Tibial artery (tissue), 4 donors: Measurements from ENCODE around the gene WDR74.
A peak's percentile ranks its signal among the peaks of the same experiment; 100 is the strongest.

Experiments used
- DNase-seq, 2 donors: peaks; one replicate each; pipeline ENCODE4 v3.0.0-alpha.2; 2019
- H3K27ac ChIP-seq, 2 donors: fragments of 200-600 bp; sonication (generic) in 1 of 2; 1 replicate in 1 of 2; 2 replicates in 1 of 2; pipeline ENCODE4 v1.5.1; 2018 to 2019; ENCODE audit warnings: mild to moderate bottlenecking in 1 of 2
- H3K27me3 ChIP-seq, 2 donors: fragments of 200-600 bp; sonication (generic) in 1 of 2; one replicate each; pipeline versions ENCODE4 v1.5.1 to v1.6.0; 2016 to 2019
- H3K36me3 ChIP-seq, 3 donors: fragments of 200-600 bp; sonication (generic) in 2 of 3; one replicate each; pipeline ENCODE4 v1.5.1; 2016 to 2019; ENCODE audit warnings: mild to moderate bottlenecking in 2 of 3
- H3K4me1 ChIP-seq, 4 donors: fragments of 200-600 bp; sonication (generic) in 2 of 4; 1 replicate in 3 of 4; 2 replicates in 1 of 4; pipeline ENCODE4 v1.5.1; 2016 to 2019
- H3K4me3 ChIP-seq, 2 donors: fragments of 200-600 bp; sonication (generic) in 1 of 2; 1 replicate in 1 of 2; 2 replicates in 1 of 2; pipeline ENCODE4 v1.5.1; 2018 to 2019; ENCODE audit warnings: mild to moderate bottlenecking in 2 of 2
- H3K9me3 ChIP-seq, 3 donors: fragments of 200-600 bp; sonication (generic) in 1 of 3; one replicate each; pipeline ENCODE4 v1.5.1; 2016 to 2019
- intact Hi-C: fragments of 100-400 bp; cut with DNase I; formaldehyde crosslinking; loops from one replicate; pipeline ENCODE4 v1.15.0; 2023; ENCODE audit warnings: low total_unique reads
- TF ChIP-seq, protein P1 (sequence below), 2 experiments: fragments of 200-600 bp in 1 of 2; fragments of 450-650 bp in 1 of 2; IDR thresholded peaks; one replicate each; pipeline ENCODE4 v1.5.1; 2017 to 2019; ENCODE audit warnings: antibody characterized with exemption in 2 of 2, mild to moderate bottlenecking in 1 of 2, moderate library complexity in 1 of 2

Gene WDR74

DNA sequence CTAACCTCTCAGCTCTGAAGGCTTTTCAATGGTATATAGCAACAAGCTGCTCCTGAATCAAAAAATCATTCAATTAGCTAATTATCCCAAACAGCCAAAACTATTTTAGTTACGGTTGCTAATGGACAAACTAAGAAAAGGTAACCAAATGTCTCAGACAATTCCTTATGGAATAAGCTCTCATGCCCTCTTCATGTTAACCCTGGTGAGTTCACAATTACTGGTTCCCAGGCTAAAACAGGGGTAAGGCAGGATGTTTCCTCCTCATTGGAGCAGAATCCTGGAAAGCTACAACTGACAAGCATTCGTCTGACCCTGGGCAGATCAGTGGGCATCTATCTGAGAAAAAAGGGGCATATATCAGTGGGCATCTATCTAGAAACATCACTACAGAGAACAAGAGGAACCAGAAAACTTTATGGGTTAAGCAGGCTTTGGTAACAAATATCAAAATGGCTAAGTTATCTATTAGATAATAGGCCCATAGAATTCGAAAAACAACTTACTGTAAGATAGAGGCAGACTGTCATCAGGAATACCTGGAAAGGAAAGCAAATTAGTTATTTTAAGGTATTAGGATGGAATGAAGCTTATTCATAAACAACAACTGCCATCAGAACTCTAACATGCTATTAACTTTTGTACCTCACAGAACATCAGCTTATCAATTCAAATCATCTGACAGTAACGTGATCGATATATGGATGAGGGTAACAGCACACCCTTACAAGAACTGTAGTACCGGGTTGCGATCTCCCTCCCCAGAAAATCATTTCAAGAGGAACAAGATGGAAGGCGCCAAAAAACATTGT lies 14.8 kb upstream of the WDR74 start:
- Histone ChIP-seq H3K27ac (peak overlapping the region in 1 of 2 donors; percentile 80), H3K9me3 (no peaks in the 10 kb centered on the region)
- intact Hi-C loops: loop anchor here (2.0 kb wide), 1 partner anchor 67 kb away; the partner anchor contains the start of gene TMEM179B

DNA sequence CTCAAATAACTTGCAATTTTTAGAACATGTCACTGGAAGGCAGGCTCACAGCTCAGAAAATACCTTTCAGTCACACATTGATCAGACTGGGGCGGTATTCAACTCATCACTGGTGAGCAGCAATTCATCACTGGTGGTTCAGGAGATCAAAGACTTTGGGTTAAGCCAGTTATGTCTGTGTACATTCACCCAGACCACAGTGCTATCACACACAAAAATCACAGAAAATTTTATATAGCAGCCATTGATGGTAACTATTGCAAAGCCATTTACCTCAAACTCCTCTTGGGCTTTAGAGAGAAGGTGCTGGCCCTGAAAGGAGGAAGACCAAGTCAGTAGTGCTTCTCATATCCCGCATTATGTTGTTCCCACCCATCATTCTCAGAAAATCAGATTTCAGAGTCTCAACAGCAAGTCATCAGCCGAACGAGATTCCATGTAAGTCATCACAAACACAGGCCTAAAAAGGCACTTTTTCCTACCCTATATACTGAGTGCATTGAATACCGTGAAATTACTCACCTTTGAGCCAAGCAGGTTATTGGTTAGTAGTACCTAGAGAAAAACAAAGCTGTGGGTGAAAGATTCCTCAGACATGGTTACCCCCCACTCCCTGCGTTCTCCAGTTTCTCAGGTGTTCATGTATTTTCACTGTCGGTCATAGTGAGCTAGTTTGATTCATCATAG lies 14.0 kb upstream of the WDR74 start:
- intact Hi-C loops: no loop called here
- Histone ChIP-seq H3K27me3 (no peaks in the 10 kb centered on the region), H3K4me1 (peaks cover 0 to 24% (median 22%) of the 10 kb centered on the region in 4 donors), H3K9me3 (no peaks in the 10 kb centered on the region), H3K27ac (no peak overlapping the region), H3K4me3 (peak overlapping the region in 1 of 2 donors; percentile 75), H3K36me3 (peaks cover 32 to 34% (median 33%) of the 10 kb centered on the region in 3 donors)
- no peak for DNase-seq
- TF ChIP-seq, protein P1, sequence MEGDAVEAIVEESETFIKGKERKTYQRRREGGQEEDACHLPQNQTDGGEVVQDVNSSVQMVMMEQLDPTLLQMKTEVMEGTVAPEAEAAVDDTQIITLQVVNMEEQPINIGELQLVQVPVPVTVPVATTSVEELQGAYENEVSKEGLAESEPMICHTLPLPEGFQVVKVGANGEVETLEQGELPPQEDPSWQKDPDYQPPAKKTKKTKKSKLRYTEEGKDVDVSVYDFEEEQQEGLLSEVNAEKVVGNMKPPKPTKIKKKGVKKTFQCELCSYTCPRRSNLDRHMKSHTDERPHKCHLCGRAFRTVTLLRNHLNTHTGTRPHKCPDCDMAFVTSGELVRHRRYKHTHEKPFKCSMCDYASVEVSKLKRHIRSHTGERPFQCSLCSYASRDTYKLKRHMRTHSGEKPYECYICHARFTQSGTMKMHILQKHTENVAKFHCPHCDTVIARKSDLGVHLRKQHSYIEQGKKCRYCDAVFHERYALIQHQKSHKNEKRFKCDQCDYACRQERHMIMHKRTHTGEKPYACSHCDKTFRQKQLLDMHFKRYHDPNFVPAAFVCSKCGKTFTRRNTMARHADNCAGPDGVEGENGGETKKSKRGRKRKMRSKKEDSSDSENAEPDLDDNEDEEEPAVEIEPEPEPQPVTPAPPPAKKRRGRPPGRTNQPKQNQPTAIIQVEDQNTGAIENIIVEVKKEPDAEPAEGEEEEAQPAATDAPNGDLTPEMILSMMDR (IDR thresholded peaks at IDR 0.05): no peak

More for the DNA sequence above, 14.8 kb upstream of the WDR74 start:
- TF ChIP-seq, protein P1 (IDR thresholded peaks at IDR 0.05): no peak
- Histone ChIP-seq H3K4me1 (peaks cover 0 to 24% (median 22%) of the 10 kb centered on the region in 4 donors), H3K4me3 (peak overlapping the region; percentile 68 to 75), H3K27me3 (no peaks in the 10 kb centered on the region), H3K36me3 (peaks cover 32 to 34% (median 33%) of the 10 kb centered on the region in 3 donors)
- DNase-seq: no peak

DNA sequence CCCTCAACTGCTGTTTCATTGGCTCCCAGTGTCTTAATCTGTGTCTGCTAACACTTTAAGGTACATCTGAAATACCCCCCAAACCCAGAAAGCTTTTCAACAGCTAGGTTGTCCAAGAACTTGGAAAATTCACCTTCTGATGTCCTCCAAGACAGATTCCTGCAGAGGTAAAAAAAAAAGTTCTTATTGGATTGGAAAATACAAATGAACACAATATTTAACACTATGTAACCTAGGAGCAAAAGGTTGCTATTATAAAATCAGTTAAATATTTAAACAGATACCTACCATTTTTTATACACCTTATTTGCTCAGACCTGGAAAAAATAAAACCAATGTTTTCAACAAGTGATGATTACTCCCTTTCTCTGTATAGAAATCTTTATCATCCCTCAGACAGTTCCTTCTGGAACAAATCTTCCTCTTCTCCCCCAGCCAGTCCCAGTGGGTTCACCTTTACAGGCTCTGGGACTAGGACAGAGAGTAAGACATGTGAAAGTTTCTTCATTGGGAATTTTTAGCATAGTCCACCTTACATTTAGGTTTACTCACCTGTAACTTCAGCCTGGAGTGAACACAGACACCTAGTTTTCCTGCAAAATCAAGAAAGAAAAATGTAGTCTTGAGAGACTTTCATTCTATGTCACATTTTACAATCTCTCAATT lies 13.3 kb upstream of the WDR74 start:
- intact Hi-C loops: no loop called here
- H3K4me3 ChIP-seq: no peak overlapping the region
- H3K27ac ChIP-seq: no peak overlapping the region
- no peaks in the 10 kb centered on the region for H3K27me3 ChIP-seq
- H3K4me1 ChIP-seq: peaks cover 0 to 24% (median 22%) of the 10 kb centered on the region in 4 donors
- H3K36me3 ChIP-seq: peaks cover 32 to 34% (median 33%) of the 10 kb centered on the region in 3 donors
- H3K9me3 ChIP-seq: no peaks in the 10 kb centered on the region
- TF ChIP-seq, protein P1 (IDR thresholded peaks at IDR 0.05): no peak
- DNase-seq: no peak

DNA sequence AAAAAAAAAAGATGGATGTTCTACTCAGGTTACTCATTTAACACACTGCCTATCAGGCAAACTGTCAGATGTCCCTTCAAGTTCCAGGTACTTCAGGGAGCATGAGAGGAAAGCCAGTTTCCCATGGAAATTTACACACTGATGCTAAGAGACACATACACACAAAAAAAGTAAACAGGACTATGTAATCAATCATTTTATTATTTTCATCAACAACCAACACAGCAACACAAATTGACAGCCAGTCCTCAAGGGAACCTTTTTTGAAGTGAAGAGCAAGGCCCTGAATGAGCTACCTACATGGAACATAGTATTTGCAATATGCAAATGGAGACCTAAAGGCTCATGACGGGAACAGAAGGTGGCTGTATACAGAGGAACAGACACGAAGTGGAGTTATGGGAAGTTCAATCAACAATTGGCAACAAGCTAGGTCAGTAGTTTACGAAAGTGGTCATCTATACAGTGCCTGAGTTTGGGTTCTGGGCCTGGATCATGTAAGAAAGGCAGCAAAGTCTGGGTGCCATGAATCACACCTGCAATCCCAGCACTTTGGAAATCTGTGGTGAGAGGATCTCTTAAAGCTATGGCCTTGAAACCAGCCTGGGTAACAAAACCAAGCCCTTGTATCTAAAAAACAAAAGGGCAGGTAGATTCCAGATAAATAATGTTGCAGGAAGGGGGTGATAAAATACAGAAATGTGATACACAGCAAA lies 12.6 kb upstream of the WDR74 start:
- no peaks in the 10 kb centered on the region for H3K27me3 ChIP-seq
- H3K9me3 ChIP-seq: no peaks in the 10 kb centered on the region
- H3K4me3 ChIP-seq: no peak overlapping the region
- TF ChIP-seq, protein P1 (IDR thresholded peaks at IDR 0.05): no peak
- no peak overlapping the region for H3K27ac ChIP-seq
- peaks cover 0 to 24% (median 22%) of the 10 kb centered on the region in 4 donors for H3K4me1 ChIP-seq
- no peak for DNase-seq
- intact Hi-C loops: no loop called here
- H3K36me3 ChIP-seq: peaks cover 32 to 34% (median 33%) of the 10 kb centered on the region in 3 donors
